Kidney epithelial cell (primary cell): Measurements from ENCODE around the gene ANKRD13D. TPM values are rescaled to one million over a fixed set of nuclear protein-coding genes. Genes with fewer than 3 reads are reported as not detected.

Experiments
- DNase-seq: peaks from one replicate; pipeline ENCODE4 v3.0.0-alpha.2; 2010; ENCODE audit warnings: low read depth
- H3K27me3 ChIP-seq: 2 replicates; pipeline ENCODE4 v1.6.0; 2011; ENCODE audit warnings: low read length; ENCODE audit not compliant: control insufficient read depth, insufficient read depth
- H3K36me3 ChIP-seq: 2 replicates; pipeline ENCODE4 v1.5.1; 2011; ENCODE audit warnings: low read length; ENCODE audit not compliant: control insufficient read depth, insufficient read depth
- H3K4me3 ChIP-seq: 2 replicates; pipeline ENCODE4 v1.5.1; 2011; ENCODE audit warnings: low read depth, mild to moderate bottlenecking, control low read depth, low read length
- CTCF ChIP-seq: IDR thresholded peaks from 2 replicates; pipeline ENCODE4 v1.5.1; 2011; ENCODE audit warnings: mild to moderate bottlenecking, moderate library complexity, low read length, control low read depth, inconsistent platforms; ENCODE audit not compliant: insufficient read depth, poor library complexity, severe bottlenecking
- total RNA-seq: library from RNA; depleted of rRNA; stranded (reverse); fragments of >200 nt; gene quantifications from 2 replicates; pipeline ENCODE4 v1.2.3, GENCODE V29; 2015

Gene ANKRD13D
- total RNA-seq, 1 donor from 2014 or later: 48.5 TPM

- DNase-seq: no peak
- H3K27me3 ChIP-seq: no peaks in the 10 kb centered on the region
- TF ChIP-seq CTCF: no peak
- H3K4me3 ChIP-seq: no peak overlapping the region
- peaks cover 3% of the 10 kb centered on the region for H3K36me3 ChIP-seq
These were observed 10.5 kb downstream of the ANKRD13D start for GRCh38 chr11:67299471-67300191.

GRCh38 chr11:67300256-67300755 is 11.2 kb downstream of the ANKRD13D start:
- H3K36me3 ChIP-seq: peaks cover 3% of the 10 kb centered on the region
- H3K27me3 ChIP-seq: no peaks in the 10 kb centered on the region
- DNase-seq: no peak
- TF ChIP-seq CTCF: no peak
- H3K4me3 ChIP-seq: no peak overlapping the region

GRCh38 chr11:67300756-67301312 is 11.7 kb downstream of the ANKRD13D start:
- H3K4me3 ChIP-seq: no peak overlapping the region
- H3K36me3 ChIP-seq: peaks cover 3% of the 10 kb centered on the region
- DNase-seq: no peak
- no peaks in the 10 kb centered on the region for H3K27me3 ChIP-seq
- TF ChIP-seq CTCF: no peak

GRCh38 chr11:67301313-67301921 is 12.3 kb downstream of the ANKRD13D start:
- Histone ChIP-seq H3K27me3 (no peaks in the 10 kb centered on the region), H3K36me3 (peaks cover 3% of the 10 kb centered on the region), H3K4me3 (no peak overlapping the region)
- no peak for DNase-seq
- TF ChIP-seq CTCF: no peak

- no peak for TF ChIP-seq CTCF
- peaks cover 3% of the 10 kb centered on the region for H3K36me3 ChIP-seq
- DNase-seq: no peak
- H3K4me3 ChIP-seq: no peak overlapping the region
- no peaks in the 10 kb centered on the region for H3K27me3 ChIP-seq
These were observed 12.9 kb downstream of the ANKRD13D start for GRCh38 chr11:67301951-67302516.
